GM21576 (cell line): Measurements from ENCODE around the gene SRPK3.
"Not testable (repeated sequence)": the region's sequence is repeated elsewhere in the genome, so short reads cannot be mapped to it uniquely, and the experiment has no call there.

Experiments
- ATAC-seq: cut with Tn5 transposase; IDR thresholded peaks from one replicate; pipeline ENCODE4 v1.9.1; 2021; ENCODE audit warnings: mild to moderate bottlenecking, moderate library complexity; ENCODE audit not compliant: unreplicated experiment

Gene SRPK3

DNA sequence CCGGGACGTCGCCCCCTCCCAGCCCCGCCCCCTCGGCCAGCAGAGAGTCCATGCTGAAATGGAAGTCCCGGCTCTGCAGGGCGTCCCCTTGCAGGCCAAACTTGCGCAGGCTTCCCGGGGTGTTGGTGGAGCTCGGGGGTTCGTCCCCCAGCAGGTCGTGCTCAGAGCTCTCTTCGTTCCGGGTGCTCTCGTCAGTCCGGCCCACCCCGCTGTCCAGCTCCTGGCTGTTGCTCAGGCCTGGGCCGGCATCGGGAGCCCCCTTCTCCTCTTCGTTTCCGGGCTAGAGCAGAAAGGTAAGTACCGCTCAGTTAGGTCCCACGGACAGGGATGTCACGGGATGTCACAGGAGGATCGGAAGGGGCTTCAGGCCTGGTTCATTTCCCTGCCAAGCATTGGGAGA is 23.8 kb downstream of the SRPK3 start:
- no peak for ATAC-seq

GRCh38 chrX:153805436-153805835 is 24.6 kb downstream of the SRPK3 start:
- no peak for ATAC-seq

DNA sequence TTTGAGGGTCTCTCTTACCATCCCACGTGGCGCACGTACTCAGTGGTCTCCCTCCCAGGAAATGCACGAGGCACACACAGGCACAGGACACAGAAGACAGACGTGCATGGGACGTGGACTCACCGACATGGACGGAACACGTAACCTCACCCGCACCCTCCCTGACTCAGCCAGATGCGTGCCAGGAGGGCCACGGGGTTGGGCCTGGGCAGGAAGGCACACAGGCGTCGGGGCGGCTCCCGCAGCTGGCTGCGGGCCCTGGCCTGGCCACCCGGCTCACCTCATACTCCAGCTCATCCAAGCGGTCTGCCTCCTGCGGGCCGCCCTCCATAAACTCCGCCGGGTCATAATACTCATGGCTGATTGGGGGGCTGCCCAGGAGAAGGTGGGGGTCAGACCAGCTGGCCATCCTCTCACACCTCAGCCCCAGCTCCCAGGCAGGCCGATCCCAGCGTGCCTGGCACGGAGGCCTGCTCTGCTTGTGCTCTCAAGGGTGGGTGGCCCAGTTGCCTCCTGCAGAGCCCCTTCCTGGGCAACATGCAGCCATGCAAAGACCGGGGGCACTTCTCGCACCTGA is 26.2 kb downstream of the SRPK3 start:
- ATAC-seq, result no peak

DNA sequence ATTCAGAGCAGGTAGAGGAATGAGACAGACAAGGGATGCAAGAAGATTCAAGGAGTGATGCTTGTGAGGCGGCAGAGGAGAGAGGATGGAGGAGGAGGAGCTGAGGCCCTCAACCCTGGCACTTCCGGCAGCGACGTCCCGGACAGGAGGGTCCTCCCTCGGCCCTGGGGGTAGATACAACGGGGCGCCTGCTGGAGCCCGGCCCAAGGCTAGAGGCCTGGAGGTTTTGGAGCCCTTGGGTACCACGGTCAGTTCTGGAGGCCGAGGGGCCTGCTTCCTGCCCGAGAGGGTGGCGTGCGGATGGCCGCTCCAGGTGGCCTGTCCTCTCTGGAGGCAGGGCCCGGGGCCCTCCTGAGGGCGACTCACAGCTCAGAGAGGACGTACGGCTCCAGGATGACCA is 27.1 kb downstream of the SRPK3 start:
- no peak for ATAC-seq

GRCh38 chrX:153812220-153812619 is 31.4 kb downstream of the SRPK3 start:
- no peak for ATAC-seq

DNA sequence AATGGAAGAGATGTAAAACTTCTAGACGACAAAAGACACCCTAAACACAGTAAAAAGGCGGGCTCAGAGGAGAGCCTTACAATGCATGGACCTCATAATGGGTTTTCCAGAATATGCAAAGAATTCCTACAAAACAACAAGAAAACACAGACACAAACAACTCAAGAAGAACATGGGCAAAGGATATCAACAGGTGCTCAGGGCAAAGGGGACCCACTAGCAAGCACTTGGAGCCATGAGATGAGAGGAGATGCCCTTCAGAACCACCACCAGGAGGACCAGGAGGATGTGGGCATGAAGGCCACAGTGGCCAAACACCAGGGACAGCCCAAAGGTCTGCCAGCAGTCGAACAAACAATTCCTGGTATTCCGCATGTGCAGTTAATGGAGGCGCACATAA is 32.3 kb downstream of the SRPK3 start:
- no peak for ATAC-seq

DNA sequence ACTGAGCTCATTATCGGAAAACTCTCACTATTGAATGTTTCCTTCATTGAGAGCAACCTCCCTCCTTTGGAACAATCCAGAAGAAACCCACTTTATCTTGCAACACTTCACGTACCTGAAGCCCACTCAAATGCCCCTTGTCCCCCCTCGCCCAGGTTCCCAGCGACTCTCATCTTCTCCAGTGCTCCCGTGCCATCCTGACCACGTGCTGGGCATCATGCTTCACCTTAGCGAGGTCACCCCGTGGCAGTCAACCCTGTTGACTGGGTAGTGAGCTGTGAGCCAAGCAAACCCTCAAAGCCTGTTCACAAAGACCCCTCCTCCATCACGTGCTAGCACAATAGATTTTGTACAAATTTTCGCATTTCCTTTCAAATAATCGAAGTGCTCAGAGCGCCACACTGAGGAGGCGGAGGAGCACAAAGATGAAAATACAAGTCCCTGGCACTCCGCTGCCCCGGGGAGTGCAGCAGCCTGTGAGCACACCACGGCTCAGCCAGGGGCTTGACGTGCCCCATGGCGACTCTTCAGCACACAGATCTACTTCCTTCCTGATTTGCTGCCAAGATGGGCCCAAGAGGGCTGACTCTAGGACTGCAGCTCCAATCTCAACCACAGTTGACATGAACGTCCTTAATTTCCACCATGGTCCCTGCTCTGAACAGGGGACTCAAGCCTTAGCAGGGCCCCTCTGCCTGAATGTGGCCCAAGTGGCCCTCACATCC is 33.9 kb downstream of the SRPK3 start:
- no peak for ATAC-seq

- no peak for ATAC-seq
Measured at GRCh38 chrX:153816831-153817690, 36.2 kb downstream of the SRPK3 start.

GRCh38 chrX:153818064-153818463 is 37.2 kb downstream of the SRPK3 start:
- ATAC-seq, result not testable (repeated sequence)

- no peak for ATAC-seq
Measured at GRCh38 chrX:153818571-153819383, 37.9 kb downstream of the SRPK3 start.

DNA sequence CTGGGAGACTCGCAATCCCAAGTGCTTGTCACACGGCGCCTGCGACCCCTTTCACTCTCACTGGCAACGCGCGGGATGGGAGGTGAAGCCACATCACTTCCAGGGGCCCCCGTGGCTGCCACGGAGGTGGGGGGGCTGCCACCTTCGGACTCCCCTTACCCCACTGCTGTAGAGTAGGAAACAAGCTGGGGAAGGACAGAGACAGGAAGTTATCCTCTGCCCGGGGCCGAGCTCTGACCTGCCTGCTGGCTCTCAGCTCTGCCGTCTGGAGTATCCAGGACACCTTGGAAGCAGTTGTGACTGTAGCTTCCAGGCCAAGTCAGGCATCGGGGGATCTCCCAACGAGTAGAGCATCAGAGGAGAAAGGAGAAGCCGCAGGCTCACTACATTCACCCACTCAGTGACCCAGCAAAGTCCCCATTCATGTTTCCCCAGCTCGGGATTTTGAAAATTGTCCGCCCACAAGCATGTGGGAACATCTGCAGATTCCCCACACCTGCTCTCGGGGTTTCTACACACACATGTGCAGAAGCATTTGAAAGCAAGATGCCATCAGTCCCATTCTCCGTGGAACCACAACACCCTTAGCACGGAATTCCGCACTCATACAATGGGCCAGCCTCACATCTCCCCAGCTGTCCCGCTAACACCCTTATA is 38.7 kb downstream of the SRPK3 start:
- no peak for ATAC-seq

GRCh38 chrX:153820601-153821000 is 39.8 kb downstream of the SRPK3 start:
- ATAC-seq, result no peak

DNA sequence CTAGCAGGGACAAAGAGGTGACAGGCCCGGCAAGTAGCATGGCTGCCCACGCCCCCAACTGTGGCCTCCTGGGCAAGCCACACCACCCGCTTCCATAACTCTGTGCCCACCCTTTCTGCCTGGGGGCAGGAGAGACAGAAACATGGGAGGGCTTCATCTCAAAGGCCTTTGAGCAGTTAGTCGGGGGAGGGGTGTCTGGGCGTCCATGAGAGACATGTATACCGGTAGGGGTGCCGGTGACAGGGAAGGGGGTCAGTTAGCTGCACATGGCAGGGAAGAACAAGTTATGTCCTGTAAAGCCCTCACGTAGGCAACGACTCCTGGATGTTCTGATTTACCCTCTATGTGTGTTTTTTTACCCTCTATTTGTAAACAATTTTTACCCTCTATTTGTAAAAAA is 40.2 kb downstream of the SRPK3 start:
- no peak for ATAC-seq

- no peak for ATAC-seq
Measured at GRCh38 chrX:153824348-153824747, 43.5 kb downstream of the SRPK3 start.

DNA sequence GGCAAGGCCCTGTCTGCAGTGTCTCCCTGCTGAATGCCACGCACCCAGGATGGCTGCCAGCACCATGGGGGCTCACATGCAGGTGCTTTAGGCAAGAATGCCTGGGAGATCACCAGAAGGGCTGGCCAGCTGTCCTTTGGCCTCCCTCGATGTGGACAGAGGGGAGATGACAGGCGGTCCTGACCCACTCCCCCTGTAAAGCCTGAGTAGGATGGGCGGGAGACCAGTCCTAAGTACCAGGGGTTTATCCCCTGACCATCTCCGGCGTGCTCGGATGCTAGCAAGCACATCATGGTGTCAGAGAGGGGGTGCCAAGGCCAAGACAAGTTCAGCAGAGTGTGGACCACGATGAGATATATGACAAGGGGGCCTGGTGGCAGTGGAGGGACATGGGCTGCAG is 44.2 kb downstream of the SRPK3 start:
- no peak for ATAC-seq

- ATAC-seq, result no peak
Measured at GRCh38 chrX:153827016-153827415, 46.2 kb downstream of the SRPK3 start.

DNA sequence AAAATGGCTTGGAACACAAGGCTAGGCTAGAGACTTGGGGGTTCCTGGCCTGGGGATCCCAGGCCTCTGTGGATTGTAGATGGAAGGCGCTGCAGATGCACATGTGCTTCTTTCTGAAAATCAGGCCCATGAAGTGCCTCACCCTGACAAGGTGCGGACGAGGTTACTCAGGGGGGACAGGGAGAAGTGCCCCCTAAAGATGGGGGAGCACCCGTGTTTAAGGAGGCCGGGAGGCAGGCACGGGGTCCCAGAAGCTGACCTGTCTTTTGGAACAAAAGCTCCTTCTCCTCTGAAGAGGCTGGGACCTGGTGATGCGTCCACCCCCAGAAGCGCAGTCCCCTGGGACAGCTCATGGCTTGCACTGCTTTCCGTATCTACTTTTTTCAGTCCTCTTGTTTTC is 47.1 kb downstream of the SRPK3 start:
- ATAC-seq, result no peak

GRCh38 chrX:153828308-153828707 is 47.5 kb downstream of the SRPK3 start:
- ATAC-seq, result no peak

GRCh38 chrX:153828723-153829548 is 48.1 kb downstream of the SRPK3 start:
- ATAC-seq, result no peak

- ATAC-seq, result no peak
Measured at GRCh38 chrX:153829549-153829798, 48.6 kb downstream of the SRPK3 start.
